DLD1 (cell line): ENCODE data around the gene BICRAL.
"Not testable (repeated sequence)": the region's sequence is repeated elsewhere in the genome, so short reads cannot be mapped to it uniquely, and the experiment has no call there.

Experiments used
- in situ Hi-C: cut with HindIII; loops from 2 replicates; pipeline ENCODE4 v1.10.0; 2017; ENCODE audit warnings: low sequenced_read_pairs

The BICRAL gene

GRCh38 chr6:42889815-42890214 is 108.0 kb downstream of the BICRAL start:
- in situ Hi-C loops, result no loop called here

GRCh38 chr6:42890311-42891198 is 108.7 kb downstream of the BICRAL start:
- in situ Hi-C loops, result no loop called here

- in situ Hi-C loops, result no loop called here
These were observed 109.4 kb downstream of the BICRAL start for GRCh38 chr6:42891199-42891722.

- in situ Hi-C loops, result not testable (repeated sequence)
These were observed 112.4 kb downstream of the BICRAL start for GRCh38 chr6:42894041-42894828.

- in situ Hi-C loops, result no loop called here
These were observed 114.4 kb downstream of the BICRAL start for GRCh38 chr6:42896178-42896719.

GRCh38 chr6:42898891-42899361 is 117.1 kb downstream of the BICRAL start:
- in situ Hi-C loops, result no loop called here

GRCh38 chr6:42899871-42900270 is 118.0 kb downstream of the BICRAL start:
- in situ Hi-C loops, result no loop called here

- in situ Hi-C loops, result no loop called here
These were observed 119.7 kb downstream of the BICRAL start for GRCh38 chr6:42901538-42901957.

- in situ Hi-C loops, result not testable (repeated sequence)
These were observed 120.8 kb downstream of the BICRAL start for GRCh38 chr6:42902429-42903263.

- in situ Hi-C loops, result no loop called here
These were observed 122.6 kb downstream of the BICRAL start for GRCh38 chr6:42904467-42904866.

- in situ Hi-C loops, result no loop called here
These were observed 125.5 kb downstream of the BICRAL start for GRCh38 chr6:42907336-42907735.

- in situ Hi-C loops, result no loop called here
These were observed 128.0 kb downstream of the BICRAL start for GRCh38 chr6:42909835-42910234.

- in situ Hi-C loops, result no loop called here
These were observed 129.5 kb downstream of the BICRAL start for GRCh38 chr6:42911171-42912021.

GRCh38 chr6:42914546-42914945 is 132.7 kb downstream of the BICRAL start:
- in situ Hi-C loops, result no loop called here

GRCh38 chr6:42915732-42916131 is 133.9 kb downstream of the BICRAL start, which contains the start of gene PTCRA:
Gene PTCRA, plus strand, starts transcription at chr6:42916053. Its CDS starts 17 bp downstream, at chr6:42916070.
- in situ Hi-C loops, result no loop called here

- in situ Hi-C loops, result no loop called here
These were observed 134.4 kb downstream of the BICRAL start for GRCh38 chr6:42916288-42916687.
